SK-N-SH treated with all-trans-retinoic acid at 6 μM for 48 hours (cell line): ENCODE data around the gene TMEM232.

Source experiments
- ATAC-seq: fragments of 200-7000 bp; cut with Tn5 transposase; 3 replicates; pipeline ENCODE4 v1.9.1; 2020; ENCODE audit warnings: mild to moderate bottlenecking, moderate library complexity
- ARNTL ChIP-seq: fragments of 450-650 bp; formaldehyde crosslinking; IDR thresholded peaks from 2 replicates; pipeline ENCODE4 v1.5.0; 2020; ENCODE audit warnings: low read depth, mild to moderate bottlenecking, moderate library complexity, borderline replicate concordance
- BACH2 ChIP-seq: fragments of 250-450 bp; sonication (Bioruptor Pico); IDR thresholded peaks from 2 replicates; pipeline ENCODE4 v1.9.0; 2021; ENCODE audit warnings: mild to moderate bottlenecking, borderline replicate concordance
- CREB5 ChIP-seq: fragments of 250-450 bp; sonication (Bioruptor Pico); IDR thresholded peaks from 2 replicates; pipeline ENCODE4 v1.5.1; 2020; ENCODE audit warnings: low read depth, mild to moderate bottlenecking, moderate library complexity
- CSDC2 ChIP-seq: fragments of 250-450 bp; sonication (Bioruptor Pico); IDR thresholded peaks from 2 replicates; pipeline ENCODE4 v1.5.0; 2020; ENCODE audit warnings: mild to moderate bottlenecking, moderate library complexity
- CSRNP3 ChIP-seq: fragments of 250-450 bp; sonication (Bioruptor Pico); IDR thresholded peaks from 2 replicates; pipeline ENCODE4 v1.5.1; 2021; ENCODE audit warnings: mild to moderate bottlenecking, moderate library complexity
- ESRRG ChIP-seq: fragments of 250-450 bp; sonication (Bioruptor Pico); IDR thresholded peaks from 2 replicates; pipeline ENCODE4 v1.6.1; 2021; ENCODE audit warnings: mild to moderate bottlenecking
- GLIS3 ChIP-seq: fragments of 250-450 bp; sonication (Bioruptor Pico); IDR thresholded peaks from 2 replicates; pipeline ENCODE4 v1.5.0; 2020; ENCODE audit warnings: mild to moderate bottlenecking, moderate library complexity
- ISL1 ChIP-seq: fragments of 250-450 bp; sonication (Bioruptor Pico); IDR thresholded peaks from 2 replicates; pipeline ENCODE4 v2.1.2; 2022; ENCODE audit warnings: mild to moderate bottlenecking, moderate library complexity
- OSR1 ChIP-seq: fragments of 250-450 bp; sonication (Bioruptor Pico); IDR thresholded peaks from 2 replicates; pipeline ENCODE4 v1.8.0; 2022; ENCODE audit warnings: moderate library complexity, mild to moderate bottlenecking, inconsistent platforms
- PATZ1 ChIP-seq: fragments of 250-450 bp; sonication (Bioruptor Pico); IDR thresholded peaks from 2 replicates; pipeline ENCODE4 v1.8.0; 2020; ENCODE audit warnings: mild to moderate bottlenecking, moderate library complexity, borderline replicate concordance
- PPARA ChIP-seq: fragments of 250-450 bp; sonication (Bioruptor Pico); IDR thresholded peaks from 2 replicates; pipeline ENCODE4 v1.5.0; 2020; ENCODE audit warnings: mild to moderate bottlenecking, borderline replicate concordance
- RARB ChIP-seq: fragments of 250-450 bp; sonication (Bioruptor Pico); IDR thresholded peaks from 2 replicates; pipeline ENCODE4 v1.8.0; 2021; ENCODE audit warnings: mild to moderate bottlenecking, moderate library complexity
- TCF4 ChIP-seq: fragments of 250-450 bp; sonication (Bioruptor Pico); IDR thresholded peaks from 2 replicates; pipeline ENCODE4 v1.8.0; 2021; ENCODE audit warnings: mild to moderate bottlenecking, moderate library complexity, borderline replicate concordance
- TOX ChIP-seq: fragments of 250-450 bp; sonication (Bioruptor Pico); IDR thresholded peaks from 2 replicates; pipeline ENCODE4 v1.8.0; 2021; ENCODE audit warnings: mild to moderate bottlenecking, moderate library complexity, borderline replicate concordance
- TSHZ2 ChIP-seq: fragments of 250-450 bp; sonication (Bioruptor Pico); IDR thresholded peaks from 2 replicates; pipeline ENCODE4 v1.5.0; 2020; ENCODE audit warnings: mild to moderate bottlenecking, moderate library complexity
- ZC3H10 ChIP-seq: fragments of 250-450 bp; sonication (Bioruptor Pico); IDR thresholded peaks from 2 replicates; pipeline ENCODE4 v1.5.1; 2021; ENCODE audit warnings: mild to moderate bottlenecking, moderate library complexity
- ZFP3 ChIP-seq: fragments of 250-450 bp; sonication (Bioruptor Pico); IDR thresholded peaks from 2 replicates; pipeline ENCODE4 v1.5.0; 2020; ENCODE audit warnings: mild to moderate bottlenecking, moderate library complexity
- ZFP30 ChIP-seq: fragments of 450-650 bp; formaldehyde crosslinking; IDR thresholded peaks from 2 replicates; pipeline ENCODE4 v1.5.0; 2022; ENCODE audit warnings: mild to moderate bottlenecking, moderate library complexity
- ZNF70 ChIP-seq: fragments of 450-650 bp; formaldehyde crosslinking; IDR thresholded peaks from 2 replicates; pipeline ENCODE4 v1.5.0; 2020; ENCODE audit warnings: mild to moderate bottlenecking, moderate library complexity
- ZNF8 ChIP-seq: fragments of 450-650 bp; formaldehyde crosslinking; IDR thresholded peaks from 2 replicates; pipeline ENCODE4 v1.5.0; 2020; ENCODE audit warnings: mild to moderate bottlenecking, moderate library complexity

TMEM232 gene

GRCh38 chr5:110638970-110639902 is 87.2 kb downstream of the TMEM232 start:
- no peak for ATAC-seq
- TF ChIP-seq ARNTL (CRISPR knock-in tag), result no peak
- no peak for TF ChIP-seq ZNF70 (CRISPR knock-in tag)
- no peak for TF ChIP-seq RARB
- no peak for TF ChIP-seq PATZ1 (CRISPR knock-in tag)
- TF ChIP-seq ZNF8 (CRISPR knock-in tag), result no peak
- TF ChIP-seq ZFP30, result no peak

GRCh38 chr5:110634475-110634874 is 92.0 kb downstream of the TMEM232 start:
- no peak for ATAC-seq
- TF ChIP-seq CREB5 (CRISPR knock-in tag) (no peak), RARB (no peak), ESRRG (CRISPR knock-in tag) (no peak), CSRNP3 (CRISPR knock-in tag) (no peak), BACH2 (CRISPR knock-in tag) (no peak), ZFP30 (no peak)

GRCh38 chr5:110631236-110631635 is 95.2 kb downstream of the TMEM232 start:
- TF ChIP-seq ZFP30 (no peak), RARB (no peak), TOX (CRISPR knock-in tag) (no peak), ZFP3 (CRISPR knock-in tag) (no peak), PATZ1 (CRISPR knock-in tag) (no peak), CSDC2 (no peak), CREB5 (CRISPR knock-in tag) (no peak), PPARA (CRISPR knock-in tag) (no peak), GLIS3 (no peak), TCF4 (CRISPR knock-in tag) (no peak)
- ATAC-seq, result no peak

- ATAC-seq, result no peak
- TF ChIP-seq BACH2 (CRISPR knock-in tag) (no peak), TOX (CRISPR knock-in tag) (no peak), ISL1 (no peak), CSDC2 (no peak), CREB5 (CRISPR knock-in tag) (no peak), ZFP30 (no peak), ZNF8 (CRISPR knock-in tag) (no peak), GLIS3 (no peak), RARB (no peak), ZC3H10 (CRISPR knock-in tag) (no peak), TSHZ2 (CRISPR knock-in tag) (no peak), CSRNP3 (CRISPR knock-in tag) (no peak), OSR1 (CRISPR knock-in tag) (no peak), TCF4 (CRISPR knock-in tag) (no peak)
These were observed 96.1 kb downstream of the TMEM232 start for GRCh38 chr5:110630350-110630749.
